ENCODE data around the gene SCARB1. TPM values are rescaled to one million over a fixed set of nuclear protein-coding genes. Genes with fewer than 3 reads are reported as not detected.
A peak's percentile ranks its signal among the peaks of the same experiment; 100 is the strongest.

Gene SCARB1
- total RNA-seq, 1 donor from 2014 or later: 44.5 TPM

GRCh38 chr12:124786061-124786964, 77.4 kb downstream of the SCARB1 start:
- H3K36me3 ChIP-seq (ENCODE audit: insufficient read depth, low read length): no peaks in the 10 kb centered on the region
- H3K27me3 Mint-ChIP-seq (ENCODE audit: low read depth, unreplicated experiment): no peaks in the 10 kb centered on the region
- peaks cover 18% of the 10 kb centered on the region for H3K36me3 Mint-ChIP-seq (ENCODE audit: low read depth, unreplicated experiment)
- H3K4me1 ChIP-seq (ENCODE audit: insufficient read depth, low read length): peaks cover 3% of the 10 kb centered on the region
- peak overlapping the region; percentile 89 for H3K4me3 Mint-ChIP-seq (ENCODE audit: unreplicated experiment)
- no peaks in the 10 kb centered on the region for H3K79me2 ChIP-seq (ENCODE audit: insufficient read depth, low read length)
- H3K4me2 ChIP-seq (ENCODE audit: low read length): peak overlapping the region; percentile 87
- peak overlapping the region; percentile 22 for H3K27ac ChIP-seq (ENCODE audit: low read depth, low read length)
- H3K4me3 ChIP-seq (ENCODE audit: insufficient read depth, low read depth, low read length): peak overlapping the region; percentile 66
- H3K9me3 Mint-ChIP-seq (ENCODE audit: unreplicated experiment): no peaks in the 10 kb centered on the region
- no peaks in the 10 kb centered on the region for H4K20me1 ChIP-seq (ENCODE audit: insufficient read depth, low read length)
- TF ChIP-seq CTCF (IDR thresholded peaks at IDR 0.05; ENCODE audit: insufficient read depth, low read depth, low read length): no peak
- TF ChIP-seq EZH2 (IDR thresholded peaks at IDR 0.05; ENCODE audit: insufficient read depth, low read length): no peak
- H3K27ac Mint-ChIP-seq (ENCODE audit: unreplicated experiment): peak overlapping the region; percentile 62
- H3K9ac ChIP-seq (ENCODE audit: low read length): peak overlapping the region; percentile 74
- DNase-seq (ENCODE audit: low read depth) (peak; percentile 82), FAIRE-seq (peak; percentile 41)
- H3K4me1 Mint-ChIP-seq (ENCODE audit: low read depth, unreplicated experiment): peaks cover 2% of the 10 kb centered on the region
- peak overlapping the region; percentile 81 for H2AFZ ChIP-seq (ENCODE audit: low read depth, low read length)
- no peaks in the 10 kb centered on the region for H3K27me3 ChIP-seq (ENCODE audit: insufficient read depth, low read length)
- H3K9me3 ChIP-seq (ENCODE audit: insufficient read depth, low read depth, low read length): no peaks in the 10 kb centered on the region

DNA sequence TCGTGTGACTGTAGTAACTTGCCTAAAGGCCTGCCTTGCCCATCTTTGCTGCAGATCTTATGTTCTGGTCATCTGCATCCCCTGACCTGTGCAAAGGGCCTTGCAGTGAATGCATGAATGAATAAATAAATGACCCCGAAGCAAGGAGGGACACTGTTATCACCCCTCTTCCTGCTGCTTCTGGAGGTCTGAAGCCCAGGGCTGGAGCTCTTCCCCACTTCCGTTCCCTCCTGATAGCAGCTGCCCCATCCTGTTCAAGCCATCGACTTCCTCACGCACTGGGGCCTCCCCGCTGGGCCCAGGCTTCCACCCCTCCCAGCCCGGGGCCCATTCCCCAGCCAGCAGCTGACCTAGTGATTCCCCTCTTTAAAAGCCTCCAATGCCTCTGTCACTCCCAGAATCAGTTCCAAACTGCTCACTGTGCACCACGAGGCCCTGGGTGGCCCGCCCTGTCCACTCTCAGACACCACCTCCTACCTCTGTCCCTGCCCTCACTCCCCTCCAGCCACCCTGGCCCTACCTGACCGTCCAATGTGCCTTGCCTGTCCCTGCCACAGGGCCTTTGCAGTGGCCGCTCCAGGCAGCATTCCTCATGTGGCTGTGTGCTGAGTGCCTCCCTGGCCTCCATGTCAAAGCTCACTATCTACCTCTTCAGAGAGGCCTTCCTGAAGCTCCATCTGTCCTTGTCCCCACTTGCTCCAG, 78.6 kb downstream of the SCARB1 start:
- TF ChIP-seq EZH2 (IDR thresholded peaks at IDR 0.05; ENCODE audit: insufficient read depth, low read length) (no peak), CTCF (IDR thresholded peaks at IDR 0.05; ENCODE audit: insufficient read depth, low read depth, low read length) (no peak)
- no peak overlapping the region for H2AFZ ChIP-seq (ENCODE audit: low read depth, low read length)
- H3K9me3 Mint-ChIP-seq (ENCODE audit: unreplicated experiment): no peaks in the 10 kb centered on the region
- H3K4me1 ChIP-seq (ENCODE audit: insufficient read depth, low read length): peaks cover 3% of the 10 kb centered on the region
- H3K4me2 ChIP-seq (ENCODE audit: low read length): no peak overlapping the region
- no peak for FAIRE-seq
- no peak overlapping the region for H3K27ac ChIP-seq (ENCODE audit: low read depth, low read length)
- peaks cover 2% of the 10 kb centered on the region for H3K4me1 Mint-ChIP-seq (ENCODE audit: low read depth, unreplicated experiment)
- H3K4me3 Mint-ChIP-seq (ENCODE audit: unreplicated experiment): peak overlapping the region; percentile 40
- H3K9ac ChIP-seq (ENCODE audit: low read length): no peak overlapping the region
- H3K36me3 ChIP-seq (ENCODE audit: insufficient read depth, low read length): no peaks in the 10 kb centered on the region
- no peaks in the 10 kb centered on the region for H4K20me1 ChIP-seq (ENCODE audit: insufficient read depth, low read length)
- H3K27me3 Mint-ChIP-seq (ENCODE audit: low read depth, unreplicated experiment): no peaks in the 10 kb centered on the region
- no peak overlapping the region for H3K4me3 ChIP-seq (ENCODE audit: insufficient read depth, low read depth, low read length)
- no peak for DNase-seq (ENCODE audit: low read depth)
- H3K27me3 ChIP-seq (ENCODE audit: insufficient read depth, low read length): no peaks in the 10 kb centered on the region
- no peak overlapping the region for H3K27ac Mint-ChIP-seq (ENCODE audit: unreplicated experiment)
- H3K79me2 ChIP-seq (ENCODE audit: insufficient read depth, low read length): no peaks in the 10 kb centered on the region
- H3K9me3 ChIP-seq (ENCODE audit: insufficient read depth, low read depth, low read length): no peaks in the 10 kb centered on the region
- H3K36me3 Mint-ChIP-seq (ENCODE audit: low read depth, unreplicated experiment): peaks cover 16% of the 10 kb centered on the region

Data from astrocyte (in vitro differentiated cells and primary cell).